HG02759 (cell line): ENCODE data around the gene RPAP3.

Experiments used
- ATAC-seq: cut with Tn5 transposase; IDR thresholded peaks from one replicate; pipeline ENCODE4 v1.9.1; 2021; ENCODE audit warnings: mild to moderate bottlenecking, moderate library complexity; ENCODE audit not compliant: unreplicated experiment

The RPAP3 gene

GRCh38 chr12:47705566-47706425 is at the start of gene RPAP3:
TSS of gene RPAP3 (minus strand) at chr12:47706030. CDS start at chr12:47702840, 3,190 bp downstream.
- ATAC-seq = peak; percentile 86

- ATAC-seq = no peak
These were observed 49.1 kb upstream of the RPAP3 start for GRCh38 chr12:47754881-47755280.

GRCh38 chr12:47754126-47754525 is 48.3 kb upstream of the RPAP3 start:
- no peak for ATAC-seq

- ATAC-seq = no peak
These were observed 47.5 kb upstream of the RPAP3 start for GRCh38 chr12:47753021-47754001.

GRCh38 chr12:47752552-47752951 is 46.7 kb upstream of the RPAP3 start:
- no peak for ATAC-seq

GRCh38 chr12:47752121-47752520 is 46.3 kb upstream of the RPAP3 start:
- ATAC-seq = no peak

GRCh38 chr12:47751561-47751960 is 45.7 kb upstream of the RPAP3 start:
- no peak for ATAC-seq

GRCh38 chr12:47750916-47751470 is 45.2 kb upstream of the RPAP3 start:
- ATAC-seq = no peak

- ATAC-seq = no peak
These were observed 44.5 kb upstream of the RPAP3 start for GRCh38 chr12:47750229-47750798.

GRCh38 chr12:47748899-47749298 is 43.1 kb upstream of the RPAP3 start:
- no peak for ATAC-seq

- ATAC-seq = no peak
These were observed 42.6 kb upstream of the RPAP3 start for GRCh38 chr12:47748507-47748828.

- ATAC-seq = no peak
These were observed 42.0 kb upstream of the RPAP3 start for GRCh38 chr12:47747596-47748506.

GRCh38 chr12:47747126-47747525 is 41.3 kb upstream of the RPAP3 start:
- ATAC-seq = no peak

GRCh38 chr12:47746523-47746922 is 40.7 kb upstream of the RPAP3 start:
- ATAC-seq = no peak

GRCh38 chr12:47746073-47746472 is 40.2 kb upstream of the RPAP3 start:
- ATAC-seq = no peak

- ATAC-seq = no peak
These were observed 39.7 kb upstream of the RPAP3 start for GRCh38 chr12:47745485-47746041.

- no peak for ATAC-seq
These were observed 39.1 kb upstream of the RPAP3 start for GRCh38 chr12:47744778-47745436.

- no peak for ATAC-seq
These were observed 38.3 kb upstream of the RPAP3 start for GRCh38 chr12:47744005-47744651.
